Parathyroid adenoma (tissue), 2 donors: ENCODE data around the gene PTPN3.

Experiments used
- H2AFZ ChIP-seq: fragments of 300-600 bp; sonication (generic); one replicate; pipeline ENCODE4 v1.7.0; 2017; ENCODE audit warnings: antibody characterized with exemption, mild to moderate bottlenecking
- H3K27ac ChIP-seq: fragments of 300-600 bp; sonication (generic); one replicate; pipeline ENCODE4 v1.7.0; 2017
- H3K27me3 ChIP-seq: fragments of 300-600 bp; sonication (generic); one replicate; pipeline ENCODE4 v1.7.0; 2017; ENCODE audit warnings: low read length; ENCODE audit not compliant: control insufficient read depth, insufficient read depth
- H3K36me3 ChIP-seq: fragments of 300-600 bp; sonication (generic); one replicate; pipeline ENCODE4 v1.7.0; 2017; ENCODE audit warnings: low read length; ENCODE audit not compliant: control insufficient read depth, insufficient read depth
- H3K4me1 ChIP-seq: fragments of 300-600 bp; sonication (generic); one replicate; pipeline ENCODE4 v1.7.0; 2017; ENCODE audit warnings: control low read depth
- H3K4me2 ChIP-seq: fragments of 300-600 bp; sonication (generic); one replicate; pipeline ENCODE4 v1.7.0; 2017; ENCODE audit warnings: low read length
- H3K4me3 ChIP-seq: fragments of 300-600 bp; sonication (generic); one replicate; pipeline ENCODE4 v1.7.0; 2017; ENCODE audit warnings: low read depth, low read length
- H3K79me2 ChIP-seq: fragments of 300-600 bp; sonication (generic); one replicate; pipeline ENCODE4 v1.7.0; 2017; ENCODE audit warnings: control low read depth
- H3K9ac ChIP-seq: fragments of 300-600 bp; sonication (generic); one replicate; pipeline ENCODE4 v1.7.0; 2017; ENCODE audit warnings: mild to moderate bottlenecking
- H3K9me3 ChIP-seq: fragments of 300-600 bp; sonication (generic); one replicate; pipeline ENCODE4 v1.7.0; 2017; ENCODE audit warnings: low read length; ENCODE audit not compliant: control insufficient read depth
- CTCF ChIP-seq: fragments of 300-600 bp; sonication (generic); IDR thresholded peaks from one replicate; pipeline ENCODE4 v1.7.0; 2017; ENCODE audit warnings: antibody characterized with exemption, mild to moderate bottlenecking
- donor health status: primary hyperparathyroidism.

Gene PTPN3

GRCh38 chr9:109507421-109507838 is 9.3 kb upstream of the PTPN3 start:
- H3K4me3 ChIP-seq = no peak overlapping the region
- no peaks in the 10 kb centered on the region for H3K4me1 ChIP-seq
- H3K9ac ChIP-seq = no peak overlapping the region
- no peak overlapping the region for H3K27ac ChIP-seq
- H3K79me2 ChIP-seq = no peaks in the 10 kb centered on the region
- H2AFZ ChIP-seq = no peak overlapping the region
- H3K27me3 ChIP-seq = no peaks in the 10 kb centered on the region
- H3K4me2 ChIP-seq = no peak overlapping the region
- no peaks in the 10 kb centered on the region for H3K36me3 ChIP-seq
- no peaks in the 10 kb centered on the region for H3K9me3 ChIP-seq
- no peak for TF ChIP-seq CTCF

GRCh38 chr9:109506097-109506712 is 8.1 kb upstream of the PTPN3 start:
- Histone ChIP-seq H3K27me3 (no peaks in the 10 kb centered on the region), H3K27ac (no peak overlapping the region), H3K4me3 (no peak overlapping the region), H3K79me2 (no peaks in the 10 kb centered on the region), H2AFZ (no peak overlapping the region), H3K4me2 (no peak overlapping the region), H3K36me3 (no peaks in the 10 kb centered on the region), H3K9me3 (no peaks in the 10 kb centered on the region), H3K4me1 (no peaks in the 10 kb centered on the region), H3K9ac (no peak overlapping the region)
- no peak for TF ChIP-seq CTCF

- H3K9ac ChIP-seq = no peak overlapping the region
- H3K4me3 ChIP-seq = no peak overlapping the region
- TF ChIP-seq CTCF = no peak
- no peaks in the 10 kb centered on the region for H3K36me3 ChIP-seq
- no peaks in the 10 kb centered on the region for H3K4me1 ChIP-seq
- no peaks in the 10 kb centered on the region for H3K9me3 ChIP-seq
- H3K79me2 ChIP-seq = no peaks in the 10 kb centered on the region
- no peak overlapping the region for H3K4me2 ChIP-seq
- H3K27me3 ChIP-seq = no peaks in the 10 kb centered on the region
- no peak overlapping the region for H3K27ac ChIP-seq
- no peak overlapping the region for H2AFZ ChIP-seq
Observed at GRCh38 chr9:109504689-109505088, 6.6 kb upstream of the PTPN3 start.

- Histone ChIP-seq H3K4me3 (no peak overlapping the region), H3K36me3 (no peaks in the 10 kb centered on the region), H3K27me3 (no peaks in the 10 kb centered on the region), H3K4me1 (no peaks in the 10 kb centered on the region), H3K4me2 (no peak overlapping the region), H3K9me3 (no peaks in the 10 kb centered on the region), H3K27ac (no peak overlapping the region), H2AFZ (peak overlapping the region; percentile 75), H3K9ac (no peak overlapping the region), H3K79me2 (no peaks in the 10 kb centered on the region)
- TF ChIP-seq CTCF = no peak
Observed at GRCh38 chr9:109500421-109500974, 2.4 kb upstream of the PTPN3 start.
